Astrocyte (in vitro differentiated cells and primary cell): ENCODE results near the gene WNT11. TPM values are rescaled to one million over a fixed set of nuclear protein-coding genes. Genes with fewer than 3 reads are reported as not detected.

Source experiments
- DNase-seq: peaks from one replicate; pipeline ENCODE4 v3.0.0-alpha.2; 2010; ENCODE audit warnings: low read depth
- FAIRE-seq: peaks from 2 replicates; lab custom pipeline; 2011; peaks lifted over from hg19 to GRCh38; lab: Jason Lieb, UNC
- H2AFZ ChIP-seq: 2 replicates; pipeline ENCODE4 v1.6.0; 2012; ENCODE audit warnings: low read depth, low read length, inconsistent platforms
- H3K27ac ChIP-seq: 2 replicates; pipeline ENCODE4 v1.5.1; 2011; ENCODE audit warnings: low read depth, low read length, inconsistent platforms
- H3K27me3 ChIP-seq: 2 replicates; pipeline ENCODE4 v1.6.0; 2011; ENCODE audit warnings: low read length, inconsistent platforms; ENCODE audit not compliant: insufficient read depth
- H3K36me3 ChIP-seq: 2 replicates; pipeline ENCODE4 v1.5.1; 2011; ENCODE audit warnings: low read length, inconsistent platforms; ENCODE audit not compliant: insufficient read depth
- H3K4me1 ChIP-seq: 2 replicates; pipeline ENCODE4 v1.5.1; 2011; ENCODE audit warnings: low read length, inconsistent platforms; ENCODE audit not compliant: insufficient read depth
- H3K4me2 ChIP-seq: 2 replicates; pipeline ENCODE4 v1.6.0; 2012; ENCODE audit warnings: low read length, inconsistent platforms
- H3K4me3 ChIP-seq: 2 replicates; pipeline ENCODE4 v1.5.1; 2011; ENCODE audit warnings: low read depth, mild to moderate bottlenecking, low read length, inconsistent platforms; ENCODE audit not compliant: insufficient read depth
- H3K79me2 ChIP-seq: 2 replicates; pipeline ENCODE4 v1.6.0; 2012; ENCODE audit warnings: mild to moderate bottlenecking, low read length, inconsistent platforms; ENCODE audit not compliant: insufficient read depth
- H3K9ac ChIP-seq: 2 replicates; pipeline ENCODE4 v1.6.0; 2012; ENCODE audit warnings: mild to moderate bottlenecking, low read length, inconsistent platforms
- H3K9me3 ChIP-seq: 2 replicates; pipeline ENCODE4 v1.5.1; 2012; ENCODE audit warnings: low read depth, mild to moderate bottlenecking, low read length, inconsistent platforms; ENCODE audit not compliant: insufficient read depth
- H4K20me1 ChIP-seq: 2 replicates; pipeline ENCODE4 v1.6.0; 2012; ENCODE audit warnings: low read length, inconsistent platforms; ENCODE audit not compliant: insufficient read depth
- H3K27ac Mint-ChIP-seq: one replicate; pipeline ENCODE4 v1.8.0; 2021; ENCODE audit warnings: mild to moderate bottlenecking, mixed read lengths; ENCODE audit not compliant: unreplicated experiment
- H3K27me3 Mint-ChIP-seq: one replicate; pipeline ENCODE4 v1.8.0; 2021; ENCODE audit warnings: low read depth, mixed read lengths; ENCODE audit not compliant: unreplicated experiment
- H3K36me3 Mint-ChIP-seq: one replicate; pipeline ENCODE4 v1.8.0; 2021; ENCODE audit warnings: low read depth, mixed read lengths; ENCODE audit not compliant: unreplicated experiment
- H3K4me1 Mint-ChIP-seq: one replicate; pipeline ENCODE4 v1.8.0; 2021; ENCODE audit warnings: low read depth, mixed read lengths; ENCODE audit not compliant: unreplicated experiment
- H3K4me3 Mint-ChIP-seq: one replicate; pipeline ENCODE4 v1.8.0; 2021; ENCODE audit warnings: mild to moderate bottlenecking, moderate library complexity, mixed read lengths; ENCODE audit not compliant: unreplicated experiment
- H3K9me3 Mint-ChIP-seq: one replicate; pipeline ENCODE4 v1.8.0; 2021; ENCODE audit warnings: mild to moderate bottlenecking, mixed read lengths; ENCODE audit not compliant: unreplicated experiment
- CTCF ChIP-seq: IDR thresholded peaks from 2 replicates; pipeline ENCODE4 v1.5.1; 2011; ENCODE audit warnings: low read depth, mild to moderate bottlenecking, inconsistent platforms, low read length, moderate library complexity; ENCODE audit not compliant: insufficient read depth
- EZH2 ChIP-seq: IDR thresholded peaks from 2 replicates; pipeline ENCODE4 v1.6.1; 2012; ENCODE audit warnings: mild to moderate bottlenecking, low read length, inconsistent platforms; ENCODE audit not compliant: insufficient read depth
- total RNA-seq: library from RNA; stranded (reverse); gene quantifications from 2 replicates; pipeline ENCODE4 v1.2.1, GENCODE V29; 2021

WNT11 gene
- total RNA-seq, 1 donor from 2014 or later: 1.3 TPM

- Mint-ChIP-seq H3K36me3 (no peaks in the 10 kb centered on the region), H3K27ac (no peak overlapping the region), H3K4me1 (no peaks in the 10 kb centered on the region), H3K9me3 (peaks cover 2% of the 10 kb centered on the region), H3K4me3 (no peak overlapping the region), H3K27me3 (peaks cover 60% of the 10 kb centered on the region)
- no peak for FAIRE-seq
- Histone ChIP-seq H3K27me3 (peaks cover 5% of the 10 kb centered on the region), H4K20me1 (no peaks in the 10 kb centered on the region), H3K9ac (no peak overlapping the region), H2AFZ (no peak overlapping the region), H3K9me3 (no peaks in the 10 kb centered on the region), H3K27ac (no peak overlapping the region), H3K79me2 (no peaks in the 10 kb centered on the region), H3K4me2 (no peak overlapping the region), H3K36me3 (no peaks in the 10 kb centered on the region), H3K4me3 (no peak overlapping the region), H3K4me1 (no peaks in the 10 kb centered on the region)
- TF ChIP-seq EZH2: no peak
- no peak for TF ChIP-seq CTCF
- DNase-seq: no peak
Measured at GRCh38 chr11:76162336-76163288, 43.7 kb downstream of the WNT11 start.

GRCh38 chr11:76161261-76161961 is 44.9 kb downstream of the WNT11 start:
- Histone ChIP-seq H3K4me2 (peak overlapping the region; percentile 29), H3K36me3 (no peaks in the 10 kb centered on the region), H3K9me3 (no peaks in the 10 kb centered on the region), H2AFZ (no peak overlapping the region), H4K20me1 (no peaks in the 10 kb centered on the region), H3K4me3 (no peak overlapping the region), H3K27me3 (peaks cover under 1% of the 10 kb centered on the region), H3K79me2 (no peaks in the 10 kb centered on the region), H3K9ac (no peak overlapping the region), H3K4me1 (no peaks in the 10 kb centered on the region), H3K27ac (no peak overlapping the region)
- Mint-ChIP-seq H3K27ac (no peak overlapping the region), H3K4me1 (no peaks in the 10 kb centered on the region), H3K27me3 (peaks cover 56% of the 10 kb centered on the region), H3K36me3 (no peaks in the 10 kb centered on the region), H3K9me3 (peaks cover 2% of the 10 kb centered on the region), H3K4me3 (no peak overlapping the region)
- TF ChIP-seq CTCF: no peak
- TF ChIP-seq EZH2: no peak
- DNase-seq (no peak), FAIRE-seq (no peak)
